Skeletal muscle satellite cell (primary cell): ENCODE measurements around the gene SLC43A1.

Experiments used
- H3K27me3 ChIP-seq: 2 replicates; pipeline ENCODE4 v1.7.0; 2013; ENCODE audit warnings: low read length; ENCODE audit not compliant: control insufficient read depth, insufficient read depth
- H3K36me3 ChIP-seq: 2 replicates; pipeline ENCODE4 v1.7.0; 2013; ENCODE audit warnings: mild to moderate bottlenecking, control low read depth, low read length; ENCODE audit not compliant: insufficient read depth
- H3K4me1 ChIP-seq: 2 replicates; pipeline ENCODE4 v1.7.0; 2013; ENCODE audit warnings: low read length; ENCODE audit not compliant: control insufficient read depth, insufficient read depth
- H3K4me2 ChIP-seq: 2 replicates; pipeline ENCODE4 v1.7.0; 2013; ENCODE audit warnings: mild to moderate bottlenecking, low read length
- H3K4me3 ChIP-seq: 2 replicates; pipeline ENCODE4 v1.7.0; 2013; ENCODE audit warnings: low read length
- H3K9ac ChIP-seq: 2 replicates; pipeline ENCODE4 v1.7.0; 2013; ENCODE audit warnings: mild to moderate bottlenecking, low read depth, low read length, moderate library complexity
- H3K9me3 ChIP-seq: replicated peaks from 2 replicates; pipeline ENCODE4 v1.7.0; 2013; ENCODE audit warnings: mild to moderate bottlenecking, control low read depth, low read length

The SLC43A1 gene

DNA sequence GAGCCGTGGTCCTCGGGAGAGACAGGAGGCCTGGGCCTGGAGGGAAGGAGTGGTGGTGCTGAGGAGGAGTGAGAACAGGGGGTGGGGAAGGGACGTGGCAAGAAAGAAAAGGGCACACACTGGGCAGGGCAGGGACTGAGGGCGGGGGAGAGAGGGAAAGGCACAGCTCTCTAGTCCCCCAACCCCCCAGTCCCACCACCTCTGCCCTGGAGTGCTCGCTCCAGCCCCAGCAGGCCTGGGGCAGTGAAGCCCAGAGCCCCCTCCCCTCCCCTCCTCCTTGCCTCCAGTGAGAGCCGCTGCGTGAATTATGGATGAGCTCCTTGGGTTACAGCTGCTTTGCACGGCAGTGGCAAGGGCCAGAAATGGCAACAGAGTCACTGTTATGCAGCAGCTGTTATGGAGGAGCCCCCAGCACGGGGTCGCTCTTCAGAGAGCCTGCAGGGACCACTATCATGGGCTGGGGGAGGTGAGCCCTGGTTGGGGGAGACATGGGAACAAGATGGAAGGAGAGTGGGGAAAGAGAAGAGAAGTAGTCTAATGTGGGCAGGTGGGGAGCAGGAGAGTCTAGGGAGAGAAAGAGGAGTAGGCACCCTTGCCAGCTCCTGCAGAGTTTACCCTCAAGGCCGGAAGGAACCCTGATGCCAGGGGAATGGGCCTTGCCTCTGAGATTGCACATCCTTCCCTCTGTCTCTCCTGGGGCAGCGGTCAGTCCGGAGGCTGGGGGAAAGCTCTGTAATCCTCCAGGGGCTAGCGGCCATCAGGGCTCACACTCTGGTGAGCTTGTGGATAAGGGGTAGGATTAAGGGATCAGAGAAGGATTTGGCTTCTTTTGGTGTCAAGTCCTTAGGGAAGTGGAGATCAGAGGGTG lies 51.6 kb downstream of the SLC43A1 start:
- H3K4me3 ChIP-seq, result no peak overlapping the region

DNA sequence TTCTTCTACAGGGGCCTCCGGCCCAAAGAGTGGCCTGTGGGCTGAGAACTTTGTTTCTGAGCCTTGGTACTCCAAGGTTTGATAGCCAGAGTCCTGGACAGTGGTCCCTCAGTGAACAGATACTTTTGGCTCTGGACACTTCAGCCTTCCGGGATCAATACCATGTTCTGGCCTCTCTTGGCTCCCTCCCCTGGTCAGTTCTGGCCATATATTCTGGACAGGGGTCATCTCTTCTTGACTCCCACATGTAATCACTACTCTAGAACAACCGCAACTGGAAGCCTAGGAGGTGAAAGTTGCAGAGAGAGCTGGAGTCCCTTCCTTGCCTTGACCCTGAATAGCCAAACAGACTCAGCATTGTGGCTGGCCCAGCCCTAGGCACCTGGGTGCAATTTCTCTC lies 52.9 kb downstream of the SLC43A1 start:
- no peak overlapping the region for H3K4me2 ChIP-seq
- H3K4me3 ChIP-seq, result no peak overlapping the region
- H3K4me1 ChIP-seq, result peaks cover 18% of the 10 kb centered on the region
- H3K27me3 ChIP-seq, result peaks cover 65% of the 10 kb centered on the region
- no peaks in the 10 kb centered on the region for H3K9me3 ChIP-seq
- no peak overlapping the region for H3K9ac ChIP-seq
- no peaks in the 10 kb centered on the region for H3K36me3 ChIP-seq

More for the DNA sequence above, 51.6 kb downstream of the SLC43A1 start:
- H3K27me3 ChIP-seq, result peaks cover 68% of the 10 kb centered on the region
- no peak overlapping the region for H3K4me2 ChIP-seq
- no peaks in the 10 kb centered on the region for H3K36me3 ChIP-seq
- H3K9ac ChIP-seq, result no peak overlapping the region
- H3K9me3 ChIP-seq, result no peaks in the 10 kb centered on the region
- peaks cover 10% of the 10 kb centered on the region for H3K4me1 ChIP-seq

DNA sequence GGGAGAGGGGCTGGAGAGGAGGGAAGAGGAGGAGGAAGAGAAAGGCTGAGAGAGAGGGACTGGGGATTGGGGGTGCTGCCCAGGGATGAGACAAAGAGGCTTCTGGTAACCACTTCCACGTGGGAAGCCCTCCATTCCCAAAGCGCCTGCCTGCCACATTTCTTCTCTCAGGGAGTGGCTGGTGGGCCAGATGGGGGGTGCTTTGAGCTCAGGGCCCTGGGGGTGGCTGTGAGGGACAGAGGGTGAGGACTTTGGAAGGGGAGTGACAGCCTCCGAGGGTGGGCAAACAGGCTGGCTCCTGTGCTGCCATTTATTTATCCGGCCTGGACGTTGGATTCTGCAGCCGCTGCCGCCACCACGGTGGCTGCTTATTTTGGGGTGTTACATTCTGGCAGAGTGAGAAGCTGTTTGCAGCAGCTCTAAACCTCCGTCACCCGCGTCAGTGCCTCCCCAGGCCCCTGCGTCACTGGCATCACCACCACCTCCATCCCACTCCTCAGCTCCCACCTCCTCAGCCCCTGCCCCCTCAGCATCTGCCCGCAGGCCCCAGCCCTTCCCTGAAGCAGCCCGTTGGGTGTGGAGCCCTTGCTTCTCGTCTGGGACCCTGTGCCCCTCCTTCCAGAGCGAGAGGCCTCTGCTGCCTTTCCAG lies 53.5 kb downstream of the SLC43A1 start:
- no peaks in the 10 kb centered on the region for H3K9me3 ChIP-seq
- no peak overlapping the region for H3K4me3 ChIP-seq
- no peak overlapping the region for H3K4me2 ChIP-seq
- no peak overlapping the region for H3K9ac ChIP-seq
- peaks cover 24% of the 10 kb centered on the region for H3K4me1 ChIP-seq
- H3K36me3 ChIP-seq, result no peaks in the 10 kb centered on the region
- H3K27me3 ChIP-seq, result peaks cover 61% of the 10 kb centered on the region

DNA sequence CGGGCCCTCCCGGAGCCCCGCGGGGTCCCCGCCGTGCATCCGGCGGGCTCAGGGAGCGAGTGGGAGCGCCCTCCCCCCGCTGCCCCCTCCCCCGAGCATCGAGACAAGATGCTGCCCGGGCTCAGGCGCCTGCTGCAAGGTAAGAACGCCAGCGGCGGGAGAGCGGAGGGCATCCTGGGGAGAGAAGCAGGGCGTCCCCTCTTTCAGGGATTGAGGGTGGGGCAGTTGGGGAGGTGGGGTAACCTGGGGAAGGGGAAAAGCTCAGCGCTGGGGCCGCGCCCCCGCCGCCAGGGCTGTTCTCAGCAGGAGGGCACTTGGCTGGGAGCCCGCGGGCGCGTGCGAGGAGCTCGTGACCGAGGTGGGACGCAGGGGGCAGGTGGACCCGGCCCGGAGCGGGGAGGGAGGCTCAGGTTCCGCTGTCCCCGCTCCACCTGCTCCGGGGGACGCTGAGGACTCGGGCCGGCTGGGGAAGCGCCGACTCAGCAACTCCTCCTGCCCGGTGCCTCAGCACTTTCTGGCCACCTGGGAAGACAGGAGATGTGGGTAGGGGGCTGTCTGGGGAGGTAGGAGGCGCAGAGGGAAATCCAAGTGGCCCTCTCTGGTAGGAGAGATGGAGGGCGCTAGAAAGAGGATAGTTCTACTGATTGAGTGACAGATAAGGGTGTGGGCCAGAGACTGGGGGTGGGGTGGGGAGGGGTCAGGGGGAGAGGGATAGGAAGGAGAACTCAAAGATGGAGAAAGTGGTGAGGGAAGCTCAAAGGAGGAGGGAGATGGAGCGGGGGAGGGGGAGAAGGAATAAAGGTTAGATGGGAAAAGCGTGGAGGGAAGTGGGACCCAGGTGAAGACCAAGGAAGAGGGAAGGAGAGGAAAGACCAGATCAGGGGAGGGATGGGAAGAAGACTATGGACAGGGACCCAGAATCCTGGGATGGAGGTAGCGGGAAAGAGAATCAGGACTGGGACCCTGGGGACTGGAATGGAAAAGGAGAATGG lies 54.4 kb downstream of the SLC43A1 start:
- Histone ChIP-seq H3K4me2 (peak overlapping the region; percentile 89), H3K4me3 (peak overlapping the region; percentile 57), H3K4me1 (peaks cover 24% of the 10 kb centered on the region), H3K36me3 (no peaks in the 10 kb centered on the region), H3K9ac (no peak overlapping the region), H3K27me3 (peaks cover 61% of the 10 kb centered on the region), H3K9me3 (no peaks in the 10 kb centered on the region)

DNA sequence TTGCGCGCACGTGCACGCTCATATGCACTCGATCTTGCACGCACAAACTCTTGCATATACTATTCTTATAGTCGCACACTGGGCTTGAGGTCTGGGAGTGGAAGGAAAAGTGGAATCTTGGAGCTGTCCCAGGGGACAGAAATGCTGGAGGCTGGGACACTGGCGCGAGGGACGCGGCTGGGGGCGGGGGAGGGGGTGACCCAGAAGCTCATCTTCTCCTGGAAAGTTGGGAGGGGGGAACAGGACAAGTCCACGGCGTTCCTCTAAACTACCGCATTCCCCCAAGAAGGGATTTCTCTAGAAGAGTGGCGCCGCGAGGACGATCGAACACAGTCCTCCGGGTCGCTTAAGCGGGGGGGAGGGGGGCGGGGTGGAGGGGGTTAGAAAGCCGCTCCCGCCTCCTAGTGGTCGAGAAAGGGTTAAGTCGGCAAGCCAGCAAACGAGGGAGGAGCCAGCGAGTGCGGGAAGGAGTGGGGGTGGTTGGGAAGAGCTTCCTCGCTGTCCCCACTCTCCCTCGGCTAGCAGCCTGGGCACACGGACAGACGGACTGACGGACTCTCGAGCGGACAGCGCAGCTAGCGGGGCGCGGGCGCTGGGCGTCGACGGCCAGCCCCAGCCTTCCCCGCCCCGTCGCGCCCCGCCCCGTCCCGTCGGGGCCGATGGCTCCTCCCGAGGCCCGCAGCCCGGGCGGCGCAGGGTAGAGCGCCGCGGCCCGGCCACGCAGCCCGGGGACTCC lies 55.3 kb downstream of the SLC43A1 start, which contains the start of gene RTN4RL2:
Gene RTN4RL2 (plus strand): TSS at position 507 of the 736 bp plus-strand sequence. CDS start 338 bp downstream, outside the sequence.
- no peaks in the 10 kb centered on the region for H3K36me3 ChIP-seq
- H3K4me3 ChIP-seq, result peak within 1 kb of the TSS; percentile 57
- H3K4me2 ChIP-seq, result peak within 1 kb of the TSS; percentile 89
- H3K9ac ChIP-seq, result no peak within 1 kb of the TSS
- H3K27me3 ChIP-seq, result peaks cover 62% of the 10 kb centered on the region
- H3K4me1 ChIP-seq, result peaks cover 24% of the 10 kb centered on the region
- H3K9me3 ChIP-seq, result no peaks in the 10 kb centered on the region

DNA sequence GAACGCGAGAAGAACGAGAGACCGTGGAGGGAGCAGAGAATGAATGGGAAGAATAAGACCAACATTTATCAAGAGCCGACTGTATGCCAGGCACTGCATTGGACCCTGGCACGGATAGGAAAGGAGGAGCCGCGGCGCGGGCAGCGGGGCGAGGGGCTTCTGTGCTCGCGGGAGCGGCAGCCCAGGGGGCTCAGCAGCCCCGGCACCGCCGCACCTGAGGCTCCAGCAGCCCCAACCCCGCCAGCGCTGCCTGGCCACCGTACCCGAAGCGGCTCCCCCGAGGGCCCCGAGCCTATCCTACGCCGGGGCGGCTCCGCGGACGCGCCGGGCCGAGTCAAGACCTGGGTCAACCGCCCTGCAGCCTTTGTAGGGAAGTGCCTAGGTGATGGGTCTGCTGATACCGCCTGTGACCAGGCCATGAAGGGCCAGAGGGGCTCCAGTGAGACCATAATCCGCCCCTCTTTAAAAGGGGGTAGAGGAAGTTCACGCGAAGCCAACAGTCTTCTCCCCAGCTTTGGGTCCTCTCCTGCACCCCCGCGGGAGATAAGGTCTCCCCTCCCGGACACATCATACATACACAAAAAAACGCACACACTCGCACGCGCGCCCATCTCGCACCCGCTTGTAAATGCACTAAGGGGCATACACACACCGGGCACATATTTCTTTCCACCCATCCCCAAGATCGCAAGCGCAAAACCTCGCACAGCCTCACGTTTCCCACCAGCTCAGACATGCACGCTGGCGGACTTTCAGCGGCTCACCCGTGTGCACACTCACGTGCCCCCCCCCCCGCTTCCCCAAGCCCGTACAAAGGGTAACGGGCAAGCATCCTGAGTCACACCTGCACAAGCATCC lies 56.1 kb downstream of the SLC43A1 start:
- H3K27me3 ChIP-seq, result peaks cover 59% of the 10 kb centered on the region

DNA sequence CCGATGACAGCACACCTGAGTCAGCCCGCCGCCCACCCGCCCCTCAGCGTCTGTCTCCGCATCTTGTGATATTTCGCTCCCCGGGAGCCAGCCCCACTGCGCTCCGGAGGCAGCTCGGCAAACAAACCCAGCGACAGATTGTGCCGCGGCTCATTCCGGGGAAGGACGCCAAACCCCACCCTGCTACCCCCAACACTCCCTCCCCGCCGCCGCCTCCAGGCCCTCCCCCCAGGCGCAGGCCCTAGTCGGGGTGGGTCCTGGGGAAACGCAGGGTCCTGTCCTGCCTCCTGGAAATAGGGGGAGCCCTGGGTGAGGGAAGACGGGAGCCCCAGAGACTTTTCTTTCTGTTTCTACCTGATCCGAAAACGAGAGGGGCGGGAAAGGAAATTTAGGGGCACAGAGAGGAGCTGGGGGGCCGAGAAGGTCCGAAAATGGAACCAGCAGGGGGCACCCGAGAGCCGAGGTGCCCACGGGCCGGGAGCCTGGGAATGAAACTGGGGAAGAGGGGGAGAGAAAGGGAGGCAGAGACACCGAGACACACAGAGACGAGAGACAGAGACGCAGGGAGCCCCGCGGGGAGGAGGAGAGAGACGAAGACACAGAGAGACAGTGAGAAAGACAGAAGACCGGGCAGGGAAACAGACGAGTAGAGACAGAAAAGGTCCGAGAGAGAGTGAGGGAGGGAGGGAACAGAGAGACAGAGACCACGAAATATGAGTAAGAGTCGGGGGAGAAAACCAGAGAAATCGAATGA lies 56.9 kb downstream of the SLC43A1 start:
- peak overlapping the region; percentile 89 for H3K4me2 ChIP-seq
- H3K27me3 ChIP-seq, result peaks cover 56% of the 10 kb centered on the region
- no peaks in the 10 kb centered on the region for H3K9me3 ChIP-seq
- peaks cover 24% of the 10 kb centered on the region for H3K4me1 ChIP-seq
- no peaks in the 10 kb centered on the region for H3K36me3 ChIP-seq
- peak overlapping the region; percentile 63 for H3K4me3 ChIP-seq
- H3K9ac ChIP-seq, result no peak overlapping the region

More for the DNA sequence above, 56.1 kb downstream of the SLC43A1 start:
- Histone ChIP-seq H3K9me3 (no peaks in the 10 kb centered on the region), H3K9ac (no peak overlapping the region), H3K4me2 (peak overlapping the region; percentile 89), H3K36me3 (no peaks in the 10 kb centered on the region), H3K4me1 (peaks cover 24% of the 10 kb centered on the region), H3K4me3 (peak overlapping the region; percentile 63)

DNA sequence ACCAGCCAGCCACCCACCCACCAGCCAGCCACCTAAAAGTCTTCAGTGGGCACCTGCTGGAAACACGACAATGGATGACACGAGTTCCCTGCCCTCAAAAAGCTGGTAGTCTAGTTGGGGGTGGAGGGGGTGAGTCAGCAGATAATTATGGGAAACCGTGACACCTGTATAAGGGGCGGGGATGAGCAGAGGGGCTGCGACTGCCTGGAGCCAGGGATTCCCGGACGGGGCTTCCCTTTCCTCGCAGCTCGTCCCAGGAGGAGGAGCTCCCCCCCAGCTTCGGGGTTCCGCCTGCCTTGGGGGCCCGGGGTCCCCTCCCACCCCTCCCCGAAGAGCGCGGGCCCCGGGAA lies 57.5 kb downstream of the SLC43A1 start:
- Histone ChIP-seq H3K4me2 (no peak overlapping the region), H3K9me3 (no peaks in the 10 kb centered on the region), H3K36me3 (no peaks in the 10 kb centered on the region), H3K4me1 (peaks cover 24% of the 10 kb centered on the region), H3K27me3 (peaks cover 56% of the 10 kb centered on the region), H3K4me3 (no peak overlapping the region), H3K9ac (no peak overlapping the region)

DNA sequence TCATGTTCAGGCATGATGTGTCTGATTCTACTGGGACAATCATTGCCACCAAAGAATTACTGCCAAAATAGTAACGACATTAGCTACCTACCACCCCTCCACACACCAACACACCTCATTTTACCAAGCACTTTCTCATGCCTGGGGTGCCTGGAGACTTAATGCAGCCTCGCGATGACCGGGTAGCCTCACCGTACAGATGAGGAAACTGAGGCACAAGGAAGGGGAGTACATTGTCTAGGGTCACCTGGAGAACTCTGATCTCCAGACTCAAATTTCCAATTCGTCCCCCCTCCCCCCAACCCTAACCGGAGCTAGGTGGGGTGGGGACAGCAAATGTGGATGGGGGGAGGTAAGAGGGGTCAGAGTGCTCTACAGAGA lies 57.9 kb downstream of the SLC43A1 start:
- no peak overlapping the region for H3K4me3 ChIP-seq
- peaks cover 56% of the 10 kb centered on the region for H3K27me3 ChIP-seq
- H3K4me1 ChIP-seq, result peaks cover 24% of the 10 kb centered on the region
- no peaks in the 10 kb centered on the region for H3K9me3 ChIP-seq
- H3K36me3 ChIP-seq, result no peaks in the 10 kb centered on the region
- H3K9ac ChIP-seq, result no peak overlapping the region
- peak overlapping the region; percentile 63 for H3K4me2 ChIP-seq
